Jurkat, Clone E6-1 (cell line): ENCODE results near the gene OR6N2. TPM values are rescaled to one million over a fixed set of nuclear protein-coding genes. Genes with fewer than 3 reads are reported as not detected.

Experiments used
- DNase-seq: peaks from one replicate; pipeline ENCODE4 v3.0.0-alpha.2; 2011; ENCODE audit warnings: low read depth, low spot score
- H3K4me3 ChIP-seq: 2 replicates; pipeline ENCODE4 v1.5.1; 2011; ENCODE audit warnings: mild to moderate bottlenecking, low read length, control low read depth, moderate library complexity
- polyA plus RNA-seq: library from polyadenylated mRNA; unstranded; fragments of >200 nt; gene quantifications from one replicate; pipeline ENCODE4 v1.2.1, GENCODE V29; 2012; ENCODE audit warnings: missing spikeins; ENCODE audit not compliant: insufficient read length, insufficient read depth

Gene OR6N2
- polyA plus RNA-seq: not detected

- no peak for DNase-seq
These were observed at the start of gene OR6N2 for GRCh38 chr1:158781104-158781503. TSS of gene OR6N2 (minus strand) at chr1:158781204. CDS start at chr1:158777635, 3,569 bp downstream.

GRCh38 chr1:158830074-158830677 is 49.2 kb upstream of the OR6N2 start:
- no peak for DNase-seq
- H3K4me3 ChIP-seq: no peak overlapping the region

More at GRCh38 chr1:158781104-158781503, at the start of gene OR6N2:
- H3K4me3 ChIP-seq: no peak within 1 kb of the TSS

GRCh38 chr1:158821723-158822122 is 40.7 kb upstream of the OR6N2 start:
- H3K4me3 ChIP-seq: no peak overlapping the region
- no peak for DNase-seq

- DNase-seq: peak; percentile 72
- no peak overlapping the region for H3K4me3 ChIP-seq
These were observed 38.7 kb upstream of the OR6N2 start for GRCh38 chr1:158819461-158820443.

GRCh38 chr1:158818975-158819431 is 38.0 kb upstream of the OR6N2 start:
- no peak for DNase-seq
- H3K4me3 ChIP-seq: no peak overlapping the region

GRCh38 chr1:158818560-158818959 is 37.6 kb upstream of the OR6N2 start:
- no peak overlapping the region for H3K4me3 ChIP-seq
- DNase-seq: no peak

- no peak overlapping the region for H3K4me3 ChIP-seq
- DNase-seq: no peak
These were observed 34.0 kb upstream of the OR6N2 start for GRCh38 chr1:158814970-158815369.

GRCh38 chr1:158813164-158813563 is 32.2 kb upstream of the OR6N2 start:
- H3K4me3 ChIP-seq: no peak overlapping the region
- no peak for DNase-seq

GRCh38 chr1:158812336-158812735 is 31.3 kb upstream of the OR6N2 start:
- H3K4me3 ChIP-seq: no peak overlapping the region
- DNase-seq: no peak

- no peak for DNase-seq
- H3K4me3 ChIP-seq: no peak overlapping the region
These were observed 29.3 kb upstream of the OR6N2 start for GRCh38 chr1:158810311-158810710.

- no peak overlapping the region for H3K4me3 ChIP-seq
These were observed 28.9 kb upstream of the OR6N2 start for GRCh38 chr1:158809862-158810261.

GRCh38 chr1:158809256-158809655 is 28.3 kb upstream of the OR6N2 start:
- DNase-seq: no peak

More at GRCh38 chr1:158809862-158810261, 28.9 kb upstream of the OR6N2 start:
- no peak for DNase-seq

GRCh38 chr1:158806916-158807536 is 26.0 kb upstream of the OR6N2 start:
- DNase-seq: no peak

More at GRCh38 chr1:158809256-158809655, 28.3 kb upstream of the OR6N2 start:
- H3K4me3 ChIP-seq: no peak overlapping the region

GRCh38 chr1:158803678-158804077 is 22.7 kb upstream of the OR6N2 start:
- H3K4me3 ChIP-seq: no peak overlapping the region
- no peak for DNase-seq

More at GRCh38 chr1:158806916-158807536, 26.0 kb upstream of the OR6N2 start:
- H3K4me3 ChIP-seq: no peak overlapping the region

GRCh38 chr1:158801396-158801795 is 20.4 kb upstream of the OR6N2 start:
- no peak overlapping the region for H3K4me3 ChIP-seq
- DNase-seq: no peak

GRCh38 chr1:158800526-158800925 is 19.5 kb upstream of the OR6N2 start:
- no peak for DNase-seq
- no peak overlapping the region for H3K4me3 ChIP-seq

- H3K4me3 ChIP-seq: no peak overlapping the region
These were observed 18.7 kb upstream of the OR6N2 start for GRCh38 chr1:158799689-158800088.

GRCh38 chr1:158798531-158798930 is 17.5 kb upstream of the OR6N2 start:
- DNase-seq: no peak
- H3K4me3 ChIP-seq: no peak overlapping the region

More at GRCh38 chr1:158799689-158800088, 18.7 kb upstream of the OR6N2 start:
- no peak for DNase-seq

- no peak for DNase-seq
- H3K4me3 ChIP-seq: no peak overlapping the region
These were observed 13.2 kb upstream of the OR6N2 start for GRCh38 chr1:158794247-158794646.
